T-helper 1 cell treated with Interleukin-12 subunit alpha and Interleukin-12 subunit beta and Interleukin-4 antibody, amounts not matched to agents 30 μg/mL and 1 μg/mL, for 36 hours (primary cell): Measurements from ENCODE around the gene SEM1.
"Not testable (repeated sequence)": the region's sequence is repeated elsewhere in the genome, so short reads cannot be mapped to it uniquely, and the experiment has no call there.

Experiments used
- H3K27ac Mint-ChIP-seq: one replicate; pipeline ENCODE4 v1.8.0; 2021; ENCODE audit warnings: mild to moderate bottlenecking, mixed read lengths
- H3K27me3 Mint-ChIP-seq: one replicate; pipeline ENCODE4 v1.8.0; 2021; ENCODE audit warnings: low read depth, mixed read lengths
- H3K36me3 Mint-ChIP-seq: one replicate; pipeline ENCODE4 v1.8.0; 2021; ENCODE audit warnings: low read depth, mixed read lengths
- H3K4me1 Mint-ChIP-seq: one replicate; pipeline ENCODE4 v1.8.0; 2021; ENCODE audit warnings: low read depth, mixed read lengths
- H3K4me3 Mint-ChIP-seq: one replicate; pipeline ENCODE4 v1.8.0; 2021; ENCODE audit warnings: mild to moderate bottlenecking, moderate library complexity, mixed read lengths
- H3K9me3 Mint-ChIP-seq: one replicate; pipeline ENCODE4 v1.8.0; 2021; ENCODE audit warnings: mixed read lengths

The SEM1 gene

GRCh38 chr7:96663457-96663856, 46.2 kb downstream of the SEM1 start:
- Mint-ChIP-seq H3K4me1 (peaks cover 9% of the 10 kb centered on the region), H3K4me3 (no peak overlapping the region), H3K27ac (no peak overlapping the region), H3K27me3 (no peaks in the 10 kb centered on the region), H3K9me3 (no peaks in the 10 kb centered on the region), H3K36me3 (no peaks in the 10 kb centered on the region)

GRCh38 chr7:96662151-96662550, 47.5 kb downstream of the SEM1 start:
- H3K36me3 Mint-ChIP-seq, H3K27me3 Mint-ChIP-seq, H3K4me3 Mint-ChIP-seq, H3K4me1 Mint-ChIP-seq, H3K9me3 Mint-ChIP-seq, H3K27ac Mint-ChIP-seq: not testable (repeated sequence)

- Mint-ChIP-seq H3K36me3 (no peaks in the 10 kb centered on the region), H3K4me3 (no peak overlapping the region), H3K9me3 (no peaks in the 10 kb centered on the region), H3K4me1 (peaks cover 1% of the 10 kb centered on the region), H3K27me3 (no peaks in the 10 kb centered on the region), H3K27ac (no peak overlapping the region)
These were observed 51.6 kb downstream of the SEM1 start for GRCh38 chr7:96658022-96658412.

DNA sequence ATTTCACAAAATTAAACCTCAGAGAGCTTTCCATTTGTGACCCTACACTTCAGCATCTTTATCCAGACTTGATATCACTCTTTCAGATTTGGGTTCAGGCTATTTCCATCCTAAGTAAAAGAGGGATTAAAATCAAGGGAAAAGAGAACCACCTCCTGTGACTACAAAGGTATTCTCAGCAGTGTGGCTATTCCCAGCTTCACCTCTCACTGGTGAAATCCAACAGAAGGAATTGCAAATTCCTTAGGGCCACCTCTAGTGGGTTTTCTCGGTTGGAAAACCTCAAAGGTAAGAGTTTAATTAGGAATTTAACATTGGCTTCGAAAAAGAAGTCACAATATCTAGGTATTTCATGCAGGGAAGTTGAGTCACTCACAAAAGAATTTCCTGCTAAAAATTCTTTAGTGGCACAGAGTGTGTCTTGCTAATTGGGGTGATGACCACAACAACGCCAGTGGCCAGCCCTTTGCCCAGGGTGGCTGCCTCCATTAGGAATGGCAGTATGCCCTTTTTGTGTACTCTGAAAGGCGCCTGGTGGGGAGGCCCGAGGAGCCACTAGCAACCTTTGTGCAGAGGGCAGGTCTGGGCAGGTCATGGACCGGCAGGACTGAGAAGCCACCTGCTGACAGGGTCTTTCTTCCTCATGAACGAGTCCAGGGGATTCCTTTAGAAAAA, 52.2 kb downstream of the SEM1 start:
- H3K27ac Mint-ChIP-seq = no peak overlapping the region
- H3K9me3 Mint-ChIP-seq = no peaks in the 10 kb centered on the region
- H3K27me3 Mint-ChIP-seq = no peaks in the 10 kb centered on the region
- no peaks in the 10 kb centered on the region for H3K36me3 Mint-ChIP-seq
- H3K4me1 Mint-ChIP-seq = no peaks in the 10 kb centered on the region
- H3K4me3 Mint-ChIP-seq = no peak overlapping the region

DNA sequence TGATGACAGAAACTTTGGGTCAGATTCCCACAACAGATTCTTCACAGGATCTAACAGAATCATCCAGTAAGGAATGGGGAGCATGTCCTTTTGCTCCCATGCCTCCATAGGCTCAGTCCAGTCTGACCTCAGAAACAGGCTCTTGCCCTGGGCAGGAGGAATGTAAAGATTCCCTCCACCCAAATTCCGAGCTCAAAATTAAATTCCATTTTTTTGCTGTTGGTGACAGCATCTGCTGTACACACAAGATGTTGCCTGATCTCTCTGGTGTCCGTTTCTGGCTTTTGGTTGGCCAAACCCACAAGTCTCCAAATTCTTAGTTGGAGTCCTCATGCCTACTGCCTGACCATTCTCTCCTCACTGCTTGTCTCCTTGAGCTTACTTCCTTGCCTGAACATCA, 53.7 kb downstream of the SEM1 start:
- Mint-ChIP-seq H3K4me1 (no peaks in the 10 kb centered on the region), H3K27ac (no peak overlapping the region), H3K4me3 (no peak overlapping the region), H3K36me3 (no peaks in the 10 kb centered on the region), H3K27me3 (no peaks in the 10 kb centered on the region), H3K9me3 (no peaks in the 10 kb centered on the region)

GRCh38 chr7:96654630-96655188, 54.9 kb downstream of the SEM1 start:
- no peaks in the 10 kb centered on the region for H3K27me3 Mint-ChIP-seq
- no peaks in the 10 kb centered on the region for H3K9me3 Mint-ChIP-seq
- no peaks in the 10 kb centered on the region for H3K36me3 Mint-ChIP-seq
- H3K27ac Mint-ChIP-seq = no peak overlapping the region
- no peak overlapping the region for H3K4me3 Mint-ChIP-seq
- H3K4me1 Mint-ChIP-seq = no peaks in the 10 kb centered on the region

DNA sequence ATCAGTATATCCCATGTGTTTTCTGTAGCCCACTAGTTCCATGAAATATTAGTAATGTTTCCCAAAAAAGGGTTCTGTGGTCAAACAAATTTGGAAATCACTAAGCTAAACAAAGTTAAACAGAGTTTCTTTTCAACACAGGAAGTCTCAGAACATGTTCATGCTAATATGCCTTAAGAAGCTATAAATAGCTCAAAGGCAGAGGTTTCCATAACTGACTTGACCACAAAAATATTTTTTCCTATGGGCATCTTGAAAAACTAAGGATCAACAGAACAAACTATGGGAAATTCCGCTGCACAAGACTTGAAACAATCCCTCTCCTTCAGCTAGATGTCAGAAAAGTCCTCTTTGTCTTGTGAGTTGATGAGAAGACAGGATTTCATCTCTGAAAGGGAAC, 59.7 kb downstream of the SEM1 start:
- H3K4me1 Mint-ChIP-seq = no peaks in the 10 kb centered on the region
- H3K9me3 Mint-ChIP-seq = no peaks in the 10 kb centered on the region
- no peak overlapping the region for H3K4me3 Mint-ChIP-seq
- H3K36me3 Mint-ChIP-seq = no peaks in the 10 kb centered on the region
- H3K27me3 Mint-ChIP-seq = no peaks in the 10 kb centered on the region
- no peak overlapping the region for H3K27ac Mint-ChIP-seq

- H3K36me3 Mint-ChIP-seq = no peaks in the 10 kb centered on the region
- no peak overlapping the region for H3K4me3 Mint-ChIP-seq
- H3K4me1 Mint-ChIP-seq = no peaks in the 10 kb centered on the region
- H3K27ac Mint-ChIP-seq = no peak overlapping the region
- H3K9me3 Mint-ChIP-seq = no peaks in the 10 kb centered on the region
- H3K27me3 Mint-ChIP-seq = no peaks in the 10 kb centered on the region
These were observed 60.9 kb downstream of the SEM1 start for GRCh38 chr7:96648784-96649183.

GRCh38 chr7:96647733-96648132, 61.9 kb downstream of the SEM1 start:
- Mint-ChIP-seq H3K4me1 (no peaks in the 10 kb centered on the region), H3K36me3 (no peaks in the 10 kb centered on the region), H3K4me3 (no peak overlapping the region), H3K9me3 (no peaks in the 10 kb centered on the region), H3K27me3 (no peaks in the 10 kb centered on the region), H3K27ac (no peak overlapping the region)

DNA sequence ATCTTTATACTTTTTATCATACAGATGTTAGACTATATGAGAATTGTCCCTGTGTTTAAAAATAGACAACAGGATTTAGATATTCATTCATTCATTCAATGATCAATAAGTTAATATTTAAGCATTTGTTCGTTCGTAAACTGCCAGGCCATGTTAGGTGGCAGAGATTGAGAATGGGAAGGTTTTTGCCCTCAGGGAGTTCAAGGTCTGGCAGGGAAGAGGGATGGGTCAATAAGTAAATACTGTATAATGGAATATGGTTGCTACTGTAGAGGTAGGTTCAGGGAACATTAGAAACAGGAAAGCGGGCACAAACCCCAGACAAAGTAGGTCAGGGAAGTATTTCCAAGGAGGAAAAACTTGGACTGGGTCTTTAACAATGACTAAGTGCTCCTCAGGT, 64.6 kb downstream of the SEM1 start:
- H3K27me3 Mint-ChIP-seq = peaks cover 5% of the 10 kb centered on the region
- no peaks in the 10 kb centered on the region for H3K36me3 Mint-ChIP-seq
- no peak overlapping the region for H3K27ac Mint-ChIP-seq
- H3K9me3 Mint-ChIP-seq = no peaks in the 10 kb centered on the region
- no peaks in the 10 kb centered on the region for H3K4me1 Mint-ChIP-seq
- no peak overlapping the region for H3K4me3 Mint-ChIP-seq

- H3K4me1 Mint-ChIP-seq, H3K4me3 Mint-ChIP-seq, H3K36me3 Mint-ChIP-seq, H3K27me3 Mint-ChIP-seq, H3K27ac Mint-ChIP-seq, H3K9me3 Mint-ChIP-seq: not testable (repeated sequence)
These were observed 66.2 kb downstream of the SEM1 start for GRCh38 chr7:96643436-96643835.

DNA sequence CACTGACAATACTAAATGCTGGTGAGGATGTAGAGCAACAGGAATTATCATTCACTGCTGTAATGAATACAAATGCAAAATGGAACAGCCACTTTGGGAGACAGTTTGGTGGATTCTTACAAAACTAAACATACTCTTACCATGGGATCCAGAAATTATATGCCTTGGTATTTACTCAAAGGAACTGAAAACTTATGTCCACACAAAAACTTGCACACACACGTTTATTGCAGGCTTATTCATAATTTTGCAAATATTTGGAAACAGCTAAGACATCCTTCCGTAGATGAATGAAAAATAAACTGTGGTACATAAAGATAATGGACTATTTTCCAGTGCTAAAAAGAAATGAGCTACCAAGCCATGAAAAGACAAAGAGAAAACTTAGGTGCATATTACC, 69.6 kb downstream of the SEM1 start:
- Mint-ChIP-seq H3K27ac (no peak overlapping the region), H3K36me3 (no peaks in the 10 kb centered on the region), H3K4me3 (no peak overlapping the region), H3K9me3 (no peaks in the 10 kb centered on the region), H3K4me1 (no peaks in the 10 kb centered on the region), H3K27me3 (peaks cover 5% of the 10 kb centered on the region)
